H1 (cell line): ENCODE data around the gene LAMA4. TPM values are rescaled to one million over a fixed set of nuclear protein-coding genes. Genes with fewer than 3 reads are reported as not detected.

Experiments
- ASH2L ChIP-seq: fragments of 200-600, 300-600 bp; sonication (generic); IDR thresholded peaks from one replicate; pipeline ENCODE4 v1.7.1; 2017; ENCODE audit warnings: low read length
- CEBPB ChIP-seq: IDR thresholded peaks from 2 replicates; pipeline ENCODE4 v1.6.1; 2012; ENCODE audit warnings: low read depth, low read length
- EP300 ChIP-seq, 2 experiments: IDR thresholded peaks; 1 replicate in 1 of 2; 2 replicates in 1 of 2; pipeline ENCODE4 v1.6.1; 2011 to 2012; ENCODE audit warnings: low read depth in 2 of 2, low read length in 2 of 2, mild to moderate bottlenecking in 2 of 2, borderline replicate concordance in 1 of 2, inconsistent platforms in 1 of 2, moderate library complexity in 1 of 2
- HDAC6 ChIP-seq: IDR thresholded peaks from one replicate; pipeline ENCODE4 v1.7.1; 2012; ENCODE audit warnings: low read depth, mild to moderate bottlenecking, inconsistent platforms, low read length, moderate library complexity
- RBBP5 ChIP-seq: IDR thresholded peaks from 2 replicates; pipeline ENCODE4 v1.7.1; 2012; ENCODE audit warnings: low read depth, mild to moderate bottlenecking, inconsistent platforms, low read length, moderate library complexity, borderline replicate concordance
- SIRT6 ChIP-seq: IDR thresholded peaks from one replicate; pipeline ENCODE4 v1.7.1; 2012; ENCODE audit warnings: low read length, inconsistent platforms
- SP1 ChIP-seq: IDR thresholded peaks from 2 replicates; pipeline ENCODE4 v1.6.1; 2011; ENCODE audit warnings: low read depth, low read length
- SP4 ChIP-seq: IDR thresholded peaks from 2 replicates; pipeline ENCODE4 v1.6.1; 2012; ENCODE audit warnings: low read length, inconsistent platforms
- TBP ChIP-seq: IDR thresholded peaks from 2 replicates; pipeline ENCODE4 v1.6.1; 2011; ENCODE audit warnings: low read depth, low read length, improper control_type of control experiment
- polyA plus RNA-seq, 7 experiments: library from polyadenylated mRNA; depleted of rRNA in 3 of 7; stranded (reverse) in 5 of 7; unstranded in 2 of 7; fragments of >200 nt in 5 of 7; fragments of 200-250 nt in 2 of 7; gene quantifications; 1 replicate in 5 of 7; 2 replicates in 1 of 7; 4 replicates in 1 of 7; pipeline versions ENCODE4 v1.2.1 to v1.2.3, GENCODE V29; 2011 to 2013; ENCODE audit warnings: missing spikeins in 2 of 7, mixed read lengths in 2 of 7
- total RNA-seq: library from RNA; stranded (reverse); fragmentation: NEBNext Ultra II Directional; extraction: Animal tissue kit (Norgen Biotek cat#: 25700); gene quantifications from 2 replicates; pipeline ENCODE4 v1.2.1, GENCODE V29; 2021

The LAMA4 gene
- total and polyA plus RNA-seq, 2 of the 8 experiments (the other 6 are each of a cell fraction or from before 2014, with no cell fraction given) = 0.95 to 1.5 TPM

DNA sequence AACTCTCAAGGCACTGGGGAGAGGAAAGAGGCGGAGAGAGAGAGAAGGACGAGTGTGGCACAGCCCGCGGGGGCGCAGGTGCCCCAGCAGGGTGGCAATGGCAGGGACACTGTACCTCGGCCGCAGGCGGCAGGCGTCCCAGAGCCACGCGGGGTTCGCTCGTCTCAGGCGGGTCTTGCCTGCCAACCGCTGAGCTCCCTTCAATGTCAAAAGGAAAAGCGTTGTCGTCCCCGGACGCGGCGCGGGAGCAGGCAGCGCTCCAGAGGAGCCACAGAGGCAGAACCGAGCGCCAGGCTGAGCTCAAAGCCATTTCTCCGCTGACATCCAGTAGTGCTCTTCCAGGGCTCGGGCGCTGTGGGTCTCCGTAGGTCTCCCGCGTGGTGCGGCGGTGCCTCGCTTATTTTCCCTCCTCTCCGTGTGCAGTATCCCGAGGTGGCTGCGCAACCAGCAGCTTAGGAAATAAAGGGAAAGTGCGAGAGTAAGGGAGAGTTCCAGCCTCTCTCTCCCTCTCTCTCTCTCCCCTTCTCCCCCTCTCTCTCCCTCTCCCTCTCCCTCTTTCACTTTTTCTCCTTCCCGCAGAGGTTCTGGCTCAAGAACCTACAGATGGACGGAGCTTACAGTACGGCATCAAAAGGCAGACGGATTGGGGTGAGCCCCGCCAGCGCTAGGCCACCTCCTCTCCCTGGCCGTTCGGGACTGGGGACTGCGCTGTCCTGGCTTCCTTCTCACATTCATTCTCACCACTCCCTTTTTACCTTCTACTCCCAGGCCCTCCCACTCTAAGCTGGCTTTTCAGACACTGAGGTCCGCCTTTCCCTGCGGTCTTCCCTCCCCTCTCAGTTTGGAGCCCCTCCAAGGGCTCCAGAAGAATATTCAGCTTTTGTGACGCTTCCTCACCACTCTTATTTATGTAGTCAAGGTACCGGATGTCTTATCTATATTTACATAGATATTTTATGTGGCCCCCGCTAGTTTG is at the start of gene LAMA4 (continued):
- TF ChIP-seq TBP = peak; percentile 25; the same call in 1 of the 2 replicates
- TF ChIP-seq SP1 = no peak
- TF ChIP-seq SIRT6 = no peak
- peak; percentile 97 for TF ChIP-seq RBBP5
- TF ChIP-seq SP4 = no peak
- TF ChIP-seq CEBPB = no peak
- peak; percentile 96 for TF ChIP-seq ASH2L
- TF ChIP-seq EP300 (IDR thresholded peaks at IDR 0.05; ENCODE audit: borderline replicate concordance in 1 of 2, low read depth in 2 of 2, low read length in 2 of 2) = no peak
- TF ChIP-seq HDAC6 = no peak
